Spleen (tissue), 3 donors: ENCODE measurements around the gene BBX.

ENCODE experiments used
- POLR2A ChIP-seq, 3 donors: fragments of 450-650 bp; IDR thresholded peaks; one replicate each; pipeline ENCODE4 v1.5.1; 2017; ENCODE audit warnings: antibody characterized with exemption in 3 of 3, mild to moderate bottlenecking in 1 of 3
- POLR2AphosphoS5 ChIP-seq, 3 donors: sonication (generic); formaldehyde crosslinking; IDR thresholded peaks; one replicate each; pipeline ENCODE4 v1.5.1; 2017; ENCODE audit warnings: antibody characterized with exemption in 3 of 3

DNA sequence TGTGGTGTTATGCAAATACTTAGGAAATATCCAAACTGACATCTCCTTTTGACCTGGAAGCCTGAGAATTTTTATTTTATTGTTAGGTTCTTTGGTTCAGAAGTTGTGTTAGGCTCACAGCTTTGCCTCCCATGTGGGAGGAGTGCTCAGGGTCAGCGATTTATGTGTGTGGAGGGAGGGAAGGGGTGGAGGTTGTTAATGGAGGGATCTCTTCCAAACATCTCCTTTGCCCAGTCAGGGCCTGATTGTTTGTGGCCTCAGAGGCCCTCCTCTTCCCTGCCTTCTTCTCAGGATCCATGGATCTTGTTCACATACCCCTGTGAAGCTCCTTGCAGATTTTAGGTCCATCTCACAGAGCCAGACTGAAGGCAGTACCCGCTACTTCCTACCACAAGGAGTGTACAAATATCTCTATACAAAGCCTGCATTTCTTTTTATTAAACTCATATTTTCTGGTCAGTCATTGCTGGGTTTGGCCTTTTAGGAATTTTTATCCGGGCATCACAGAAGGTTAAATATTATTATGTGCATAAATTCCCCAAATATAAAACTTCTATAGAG is 40.3 kb downstream of the BBX start:
- no peak for TF ChIP-seq POLR2AphosphoS5 (IDR thresholded peaks at IDR 0.05)
- TF ChIP-seq POLR2A (IDR thresholded peaks at IDR 0.05): no peak
